Measurements from ENCODE around the gene HOOK1.

The HOOK1 gene

GRCh38 chr1:59771361-59771760, 43.4 kb upstream of the HOOK1 start:
- no peak overlapping the region for H3K27ac ChIP-seq

GRCh38 chr1:59775480-59775879, 39.3 kb upstream of the HOOK1 start:
- no peak overlapping the region for H3K27ac ChIP-seq
- no peak for TF ChIP-seq CTCF (conservative IDR thresholded peaks at IDR 0.05)

More at GRCh38 chr1:59771361-59771760, 43.4 kb upstream of the HOOK1 start:
- TF ChIP-seq CTCF (conservative IDR thresholded peaks at IDR 0.05), result no peak

- no peak for TF ChIP-seq CTCF (conservative IDR thresholded peaks at IDR 0.05)
- H3K27ac ChIP-seq, result no peak overlapping the region
Measured at GRCh38 chr1:59776960-59777852, 37.5 kb upstream of the HOOK1 start.

GRCh38 chr1:59779949-59780348, 34.8 kb upstream of the HOOK1 start:
- no peak overlapping the region for H3K27ac ChIP-seq
- TF ChIP-seq CTCF (conservative IDR thresholded peaks at IDR 0.05), result no peak

GRCh38 chr1:59788825-59789224, 25.9 kb upstream of the HOOK1 start:
- H3K27ac ChIP-seq, result no peak overlapping the region

GRCh38 chr1:59798600-59798999, 16.1 kb upstream of the HOOK1 start:
- no peak for TF ChIP-seq CTCF (conservative IDR thresholded peaks at IDR 0.05)
- no peak overlapping the region for H3K27ac ChIP-seq

More at GRCh38 chr1:59788825-59789224, 25.9 kb upstream of the HOOK1 start:
- TF ChIP-seq CTCF (conservative IDR thresholded peaks at IDR 0.05), result no peak

- H3K27ac ChIP-seq, result peak overlapping the region; percentile 42
- TF ChIP-seq CTCF (conservative IDR thresholded peaks at IDR 0.05), result no peak
Measured at GRCh38 chr1:59803458-59804038, 11.2 kb upstream of the HOOK1 start.

Data from VCaP (cell line).